B cell (primary cell): ENCODE data around the gene YPEL3.

Experiments used
- CTCF ChIP-seq: fragments of 200-600 bp; IDR thresholded peaks from one replicate; pipeline ENCODE4 v1.8.0; 2022; ENCODE audit warnings: antibody characterized with exemption, mild to moderate bottlenecking
- EZH2 ChIP-seq: IDR thresholded peaks from 2 replicates; pipeline ENCODE4 v1.6.1; 2012; ENCODE audit warnings: borderline replicate concordance, low read depth, mild to moderate bottlenecking, moderate library complexity, low read length; ENCODE audit not compliant: insufficient read depth, poor library complexity, severe bottlenecking

- TF ChIP-seq EZH2 = no peak
- no peak for TF ChIP-seq CTCF
Measured at GRCh38 chr16:30145657-30146056, 49.6 kb upstream of the YPEL3 start.
